ENCODE data around the gene ZP2. TPM values are rescaled to one million over a fixed set of nuclear protein-coding genes. Genes with fewer than 3 reads are reported as not detected.

Gene ZP2
- total and polyA plus RNA-seq, 2 experiments from 2014 or later = not detected

DNA sequence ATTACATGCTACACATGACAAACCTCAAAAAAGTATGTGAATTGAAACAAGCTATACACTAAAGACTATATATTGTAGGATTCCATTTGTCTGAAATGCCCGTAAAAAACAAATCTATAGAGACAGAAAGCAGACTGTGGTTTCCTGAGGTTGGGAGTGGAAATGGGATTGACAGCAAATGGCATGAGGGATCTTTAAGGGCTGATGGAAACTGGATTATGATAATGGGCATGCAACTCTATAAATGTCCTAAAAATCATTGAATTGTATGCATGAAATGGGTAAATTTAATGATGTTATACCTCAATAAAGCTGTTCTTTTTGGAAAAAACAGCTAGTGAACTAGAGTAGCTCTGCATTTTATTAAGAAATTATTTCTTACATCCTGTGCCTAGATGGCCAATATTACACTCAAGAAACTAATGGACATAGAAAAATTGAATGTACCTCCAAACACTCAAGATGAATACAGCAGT lies 21.7 kb upstream of the ZP2 start:
- H3K9me2 ChIP-seq (ENCODE audit: insufficient read depth) = no peaks in the 10 kb centered on the region
- no peak for DNase-seq
- no peak overlapping the region for H2AFZ ChIP-seq
- H3K36me3 ChIP-seq (ENCODE audit: low read depth) = no peaks in the 10 kb centered on the region
- H3K4me2 ChIP-seq (ENCODE audit: unreplicated experiment) = no peak overlapping the region
- no peak for TF ChIP-seq EZH2 (IDR thresholded peaks at IDR 0.05; ENCODE audit: insufficient read depth, poor library complexity, severe bottlenecking)
- TF ChIP-seq EZH2phosphoT487 (IDR thresholded peaks at IDR 0.05; ENCODE audit: insufficient read depth, low read depth) = no peak
- no peaks in the 10 kb centered on the region for H3K4me1 ChIP-seq (ENCODE audit: insufficient read depth)
- H3K9me3 ChIP-seq (ENCODE audit: low read depth) = no peaks in the 10 kb centered on the region
- H4K20me1 ChIP-seq (ENCODE audit: insufficient read depth) = no peaks in the 10 kb centered on the region
- in situ Hi-C loops (cut with MboI) = no loop called here
- no peaks in the 10 kb centered on the region for H3F3A ChIP-seq (ENCODE audit: insufficient read depth)
- no peak overlapping the region for H3K4me3 ChIP-seq
- no peak overlapping the region for H3K27ac ChIP-seq
- H3K27me3 ChIP-seq (replicated peaks; ENCODE audit: insufficient read depth) = peaks cover 8% of the 10 kb centered on the region; the same call in 1 of the 2 replicates
- H3K9ac ChIP-seq = no peak overlapping the region
- WGBS, 2 experiments (ENCODE audit: low coverage in 1 of 2, low lambda C conversion rate in 2 of 2, missing lambda C conversion rate in 2 of 2) = 71 to 82% methylated on average over 1 of the region's 1 CpG
- no peaks in the 10 kb centered on the region for H3K79me2 ChIP-seq (ENCODE audit: insufficient read depth)

DNA sequence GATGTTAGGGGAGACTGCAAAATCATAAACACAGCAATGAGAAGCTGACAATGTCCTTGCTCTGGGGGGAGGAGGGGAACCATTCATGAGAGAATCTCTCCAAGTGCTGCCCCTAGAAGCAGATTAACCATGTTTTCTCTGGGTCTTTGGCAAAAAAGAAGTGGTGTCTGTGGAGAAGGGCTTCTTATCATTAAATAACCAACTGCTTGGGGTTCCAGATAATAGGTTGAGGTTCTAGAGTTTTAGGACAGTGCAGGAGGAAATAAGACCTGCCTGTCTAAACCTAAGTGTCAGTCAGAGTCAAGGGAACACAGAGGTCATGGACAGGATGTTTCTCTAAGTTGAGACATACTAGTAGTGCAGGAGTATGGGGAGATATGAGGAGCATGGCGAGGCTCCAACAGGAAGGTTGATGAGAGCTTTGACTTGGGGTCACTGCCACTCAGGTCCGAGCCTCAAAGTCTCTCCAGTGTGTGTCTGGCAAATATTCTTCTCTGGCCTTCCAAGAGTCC lies 17.0 kb upstream of the ZP2 start:
- H3K4me3 ChIP-seq = no peak overlapping the region
- in situ Hi-C loops (cut with MboI) = no loop called here
- H3K4me2 ChIP-seq (ENCODE audit: unreplicated experiment) = no peak overlapping the region
- 38 to 62% methylated on average over 2 of the region's 2 CpGs for WGBS, 2 experiments (ENCODE audit: low coverage in 1 of 2, low lambda C conversion rate in 2 of 2, missing lambda C conversion rate in 2 of 2)
- no peaks in the 10 kb centered on the region for H3K79me2 ChIP-seq (ENCODE audit: insufficient read depth)
- peaks cover 48% of the 10 kb centered on the region for H3K27me3 ChIP-seq (replicated peaks; ENCODE audit: insufficient read depth)
- H4K20me1 ChIP-seq (ENCODE audit: insufficient read depth) = no peaks in the 10 kb centered on the region
- H3K36me3 ChIP-seq (ENCODE audit: low read depth) = no peaks in the 10 kb centered on the region
- H3K9ac ChIP-seq = no peak overlapping the region
- H3F3A ChIP-seq (ENCODE audit: insufficient read depth) = no peaks in the 10 kb centered on the region
- no peaks in the 10 kb centered on the region for H3K4me1 ChIP-seq (ENCODE audit: insufficient read depth)
- TF ChIP-seq EZH2phosphoT487 (IDR thresholded peaks at IDR 0.05; ENCODE audit: insufficient read depth, low read depth) = no peak
- no peak overlapping the region for H2AFZ ChIP-seq
- no peaks in the 10 kb centered on the region for H3K9me2 ChIP-seq (ENCODE audit: insufficient read depth)
- no peaks in the 10 kb centered on the region for H3K9me3 ChIP-seq (ENCODE audit: low read depth)
- H3K27ac ChIP-seq = no peak overlapping the region
- DNase-seq = no peak

DNA sequence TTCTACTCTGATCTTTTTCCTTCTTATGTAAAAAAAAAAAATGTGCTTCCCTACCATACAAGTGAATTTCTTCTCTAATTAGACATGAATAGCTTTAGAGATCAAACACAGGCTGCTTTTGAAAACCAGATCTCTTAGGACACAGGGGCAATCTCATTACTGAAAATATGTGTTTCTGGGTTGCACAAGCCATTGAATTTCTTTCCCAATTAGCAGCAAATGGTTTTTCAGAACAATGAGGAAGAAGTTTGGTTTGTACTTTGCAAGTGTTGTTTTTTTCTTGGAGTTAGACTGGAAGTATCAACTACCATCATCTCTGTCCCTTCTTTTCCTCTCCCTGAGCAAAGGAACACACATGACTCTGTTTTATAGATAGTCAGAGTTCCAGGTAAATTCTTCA lies 16.5 kb upstream of the ZP2 start:
- H3K9me2 ChIP-seq (ENCODE audit: insufficient read depth) = no peaks in the 10 kb centered on the region
- no peak overlapping the region for H3K27ac ChIP-seq
- no peak overlapping the region for H3K4me2 ChIP-seq (ENCODE audit: unreplicated experiment)
- H3K36me3 ChIP-seq (ENCODE audit: low read depth) = no peaks in the 10 kb centered on the region
- no peak overlapping the region for H3K9ac ChIP-seq
- no peaks in the 10 kb centered on the region for H4K20me1 ChIP-seq (ENCODE audit: insufficient read depth)
- in situ Hi-C loops (cut with MboI) = no loop called here
- no peaks in the 10 kb centered on the region for H3K9me3 ChIP-seq (ENCODE audit: low read depth)
- no peaks in the 10 kb centered on the region for H3K79me2 ChIP-seq (ENCODE audit: insufficient read depth)
- TF ChIP-seq EZH2 (IDR thresholded peaks at IDR 0.05; ENCODE audit: insufficient read depth, poor library complexity, severe bottlenecking) (no peak), EZH2phosphoT487 (IDR thresholded peaks at IDR 0.05; ENCODE audit: insufficient read depth, low read depth) (no peak)
- H3K27me3 ChIP-seq (replicated peaks; ENCODE audit: insufficient read depth) = peaks cover 48% of the 10 kb centered on the region
- H3F3A ChIP-seq (ENCODE audit: insufficient read depth) = no peaks in the 10 kb centered on the region
- H3K4me3 ChIP-seq = no peak overlapping the region
- DNase-seq = no peak
- H2AFZ ChIP-seq = no peak overlapping the region
- H3K4me1 ChIP-seq (ENCODE audit: insufficient read depth) = no peaks in the 10 kb centered on the region

DNA sequence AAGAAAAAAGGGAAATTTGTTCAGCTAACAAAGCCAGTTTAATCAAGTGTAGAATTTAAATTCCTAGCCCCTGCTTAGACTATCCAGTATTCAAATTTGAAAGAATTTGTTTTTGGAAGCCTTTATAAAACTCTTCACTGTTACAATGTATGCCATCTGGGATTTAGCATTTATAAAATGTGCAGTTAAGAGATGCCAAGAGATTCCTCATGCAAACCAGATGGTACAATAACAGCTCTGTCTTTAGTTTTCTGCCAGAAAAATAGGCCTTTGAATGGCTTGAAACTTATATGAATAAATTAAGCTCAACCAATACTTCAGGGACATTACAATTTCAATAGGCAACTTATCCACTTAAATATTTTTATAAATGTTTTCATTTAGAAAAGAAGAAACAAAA lies 15.4 kb upstream of the ZP2 start:
- in situ Hi-C loops (cut with MboI) = no loop called here

DNA sequence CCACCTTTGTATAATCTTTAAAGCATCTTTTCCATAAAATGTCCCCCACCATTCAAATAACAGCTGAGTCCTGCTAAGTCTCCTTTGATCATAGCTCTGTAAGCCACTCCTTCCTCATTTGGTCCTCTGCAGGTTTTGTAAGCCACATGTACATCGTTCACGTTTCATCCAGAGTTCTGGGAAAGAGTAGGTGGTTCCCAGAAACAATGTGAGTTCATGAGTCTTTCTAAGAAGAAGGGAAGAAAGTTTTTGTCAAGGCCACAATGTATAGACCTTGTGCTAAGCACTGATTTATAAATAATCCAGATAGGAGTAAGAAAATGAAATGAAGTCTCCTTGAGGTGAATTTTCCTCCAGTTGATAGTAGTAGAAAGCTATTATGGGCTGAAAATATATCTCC lies 13.4 kb upstream of the ZP2 start:
- Histone ChIP-seq H3K4me3 (no peak overlapping the region), H3K36me3 (ENCODE audit: low read depth) (no peaks in the 10 kb centered on the region), H4K20me1 (ENCODE audit: insufficient read depth) (no peaks in the 10 kb centered on the region), H2AFZ (no peak overlapping the region), H3K9me3 (ENCODE audit: low read depth) (no peaks in the 10 kb centered on the region), H3K27me3 (replicated peaks; ENCODE audit: insufficient read depth) (peaks cover 53% of the 10 kb centered on the region), H3K9me2 (ENCODE audit: insufficient read depth) (no peaks in the 10 kb centered on the region), H3K9ac (no peak overlapping the region), H3K27ac (no peak overlapping the region), H3K4me2 (ENCODE audit: unreplicated experiment) (no peak overlapping the region), H3K4me1 (ENCODE audit: insufficient read depth) (no peaks in the 10 kb centered on the region), H3K79me2 (ENCODE audit: insufficient read depth) (no peaks in the 10 kb centered on the region), H3F3A (ENCODE audit: insufficient read depth) (no peaks in the 10 kb centered on the region)
- no peak for TF ChIP-seq EZH2phosphoT487 (IDR thresholded peaks at IDR 0.05; ENCODE audit: insufficient read depth, low read depth)
- TF ChIP-seq EZH2 (IDR thresholded peaks at IDR 0.05; ENCODE audit: insufficient read depth, poor library complexity, severe bottlenecking) = no peak
- in situ Hi-C loops (cut with MboI) = no loop called here
- DNase-seq = no peak
- WGBS, 2 experiments (ENCODE audit: low coverage in 1 of 2, low lambda C conversion rate in 2 of 2, missing lambda C conversion rate in 2 of 2) = 28 to 31% methylated on average over 2 of the region's 2 CpGs

More for the DNA sequence above, 15.4 kb upstream of the ZP2 start:
- H3K4me1 ChIP-seq (ENCODE audit: insufficient read depth) = no peaks in the 10 kb centered on the region
- H3K9me3 ChIP-seq (ENCODE audit: low read depth) = no peaks in the 10 kb centered on the region
- H3K36me3 ChIP-seq (ENCODE audit: low read depth) = no peaks in the 10 kb centered on the region
- no peak overlapping the region for H3K4me3 ChIP-seq
- peaks cover 48% of the 10 kb centered on the region for H3K27me3 ChIP-seq (replicated peaks; ENCODE audit: insufficient read depth)
- H3K27ac ChIP-seq = no peak overlapping the region
- H3K9me2 ChIP-seq (ENCODE audit: insufficient read depth) = no peaks in the 10 kb centered on the region
- H3K79me2 ChIP-seq (ENCODE audit: insufficient read depth) = no peaks in the 10 kb centered on the region
- H3K4me2 ChIP-seq (ENCODE audit: unreplicated experiment) = no peak overlapping the region
- TF ChIP-seq EZH2phosphoT487 (IDR thresholded peaks at IDR 0.05; ENCODE audit: insufficient read depth, low read depth) = no peak
- TF ChIP-seq EZH2 (IDR thresholded peaks at IDR 0.05; ENCODE audit: insufficient read depth, poor library complexity, severe bottlenecking) = no peak
- no peak overlapping the region for H2AFZ ChIP-seq
- no peak overlapping the region for H3K9ac ChIP-seq
- no peak for DNase-seq
- no peaks in the 10 kb centered on the region for H3F3A ChIP-seq (ENCODE audit: insufficient read depth)
- no peaks in the 10 kb centered on the region for H4K20me1 ChIP-seq (ENCODE audit: insufficient read depth)
